T-helper 2 cell treated with Interferon-gamma antibody and Interleukin-4, amounts not matched to agents 100 ng/mL and 5 ng/mL, for 36 hours (primary cell): ENCODE measurements around the gene RNF152. TPM values are rescaled to one million over a fixed set of nuclear protein-coding genes. Genes with fewer than 3 reads are reported as not detected.

Source experiments
- intact Hi-C: fragments of 100-400 bp; cut with micrococcal nuclease; formaldehyde crosslinking; loops from one replicate; pipeline ENCODE4 v1.15.1; 2023
- total RNA-seq: library from RNA; stranded (reverse); gene quantifications from 2 replicates; pipeline ENCODE4 v1.2.3, GENCODE V29; 2022

Gene RNF152
- total RNA-seq, 1 donor from 2014 or later, result 0.11 TPM

DNA sequence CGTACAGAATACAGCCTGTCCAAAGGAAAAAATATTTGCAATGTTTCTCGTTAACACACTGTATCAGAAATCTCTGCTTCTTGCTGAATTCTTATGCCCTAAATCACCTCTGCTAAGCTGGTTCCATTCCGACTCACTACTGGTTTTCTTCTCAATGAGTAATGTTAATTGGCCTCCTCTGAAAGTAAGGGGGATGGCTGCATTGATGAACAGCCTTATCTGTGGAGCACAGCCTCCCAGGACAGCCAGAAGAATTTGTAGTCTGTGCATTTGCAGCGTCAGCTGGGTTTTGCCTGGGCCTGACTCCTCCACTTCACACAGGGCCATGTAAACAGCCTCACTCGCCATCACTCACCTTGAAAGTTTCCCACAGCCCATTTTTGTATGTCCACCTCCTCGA, 127.7 kb downstream of the RNF152 start:
- intact Hi-C loops, result no loop called here

GRCh38 chr18:61764381-61764780, 128.4 kb downstream of the RNF152 start:
- intact Hi-C loops, result no loop called here

GRCh38 chr18:61761875-61762274, 130.9 kb downstream of the RNF152 start:
- intact Hi-C loops, result no loop called here
